GM12878 (cell line): ENCODE data around the gene GAS2L1. TPM values are rescaled to one million over a fixed set of nuclear protein-coding genes. Genes with fewer than 3 reads are reported as not detected.

ENCODE experiments used
- ATAC-seq: fragments of 200-7000 bp; cut with Tn5 transposase; 3 replicates; pipeline ENCODE4 v1.9.1; 2020; ENCODE audit warnings: mild to moderate bottlenecking, moderate library complexity
- BruUV-seq: library from RNA; stranded (reverse); fragments of 400-500 nt; replicated peaks from 2 replicates; lab custom pipeline; 2021; lab: Mats Ljungman, UMichigan
- CTCF ChIA-PET: fragments of 300-600 bp; sonication (Branson Sonifier 250); formaldehyde crosslinking; extraction: SDS; loops from one replicate; lab custom pipeline; 2021; ENCODE audit warnings: inconsistent platforms; lab: Yijun Ruan, JAX
- POLR2A ChIA-PET: fragments of 350-600 bp; formaldehyde crosslinking; extraction: SDS; loops from one replicate; lab custom pipeline; 2021; ENCODE audit warnings: inconsistent platforms; lab: Charles Lee
- RAD21 ChIA-PET: fragments of 300-600 bp; sonication (Branson Sonifier 250); formaldehyde crosslinking; loops from one replicate; lab custom pipeline; 2023; ENCODE audit warnings: antibody characterized with exemption; ENCODE audit not compliant: unreplicated experiment; lab: Charles Lee
- SMC1A ChIA-PET: fragments of 300-600 bp; sonication (Branson Sonifier 250); formaldehyde crosslinking; loops from one replicate; lab custom pipeline; 2023; ENCODE audit not compliant: unreplicated experiment, uncharacterized antibody; lab: Charles Lee
- DNase-seq: peaks from one replicate; pipeline ENCODE4 v3.0.0-alpha.2; 2011; ENCODE audit warnings: low read depth, low spot score
- FAIRE-seq: peaks from 3 replicates; lab custom pipeline; 2011; peaks lifted over from hg19 to GRCh38; lab: Jason Lieb, UNC
- H2AFZ ChIP-seq: 2 replicates; pipeline ENCODE4 v1.6.0; 2011; ENCODE audit warnings: low read depth, low read length, control low read depth; ENCODE audit not compliant: control insufficient read depth
- H3K27ac ChIP-seq: 2 replicates; pipeline ENCODE4 v1.5.1; 2011; ENCODE audit warnings: control low read depth; ENCODE audit not compliant: control insufficient read depth, insufficient read depth
- H3K27me3 ChIP-seq, 2 experiments: replicated peaks in 1 of 2; 2 replicates each; pipeline versions ENCODE4 v1.6.0 to v1.6.1; 2011; ENCODE audit warnings: low read length in 1 of 2; ENCODE audit not compliant: control insufficient read depth in 2 of 2, insufficient read depth in 2 of 2
- H3K36me3 ChIP-seq, 2 experiments: 2 replicates each; pipeline ENCODE4 v1.5.1; 2011; ENCODE audit warnings: low read length in 1 of 2; ENCODE audit not compliant: control insufficient read depth in 2 of 2, insufficient read depth in 2 of 2
- H3K4me1 ChIP-seq: 2 replicates; pipeline ENCODE4 v1.6.1; 2011; ENCODE audit warnings: mild to moderate bottlenecking, low read length, moderate library complexity, mixed read lengths; ENCODE audit not compliant: control insufficient read depth, insufficient read depth
- H3K4me2 ChIP-seq: 2 replicates; pipeline ENCODE4 v1.6.0; 2011; ENCODE audit warnings: control low read depth; ENCODE audit not compliant: control insufficient read depth, insufficient read depth
- H3K4me3 ChIP-seq: fragments of 200-600 bp; sonication (generic); 2 replicates; pipeline ENCODE4 v1.5.1; 2016
- H3K79me2 ChIP-seq: 2 replicates; pipeline ENCODE4 v1.6.0; 2011; ENCODE audit warnings: low read length; ENCODE audit not compliant: control insufficient read depth, insufficient read depth
- H3K9ac ChIP-seq: 2 replicates; pipeline ENCODE4 v1.8.0; 2011; ENCODE audit warnings: low read length, control low read depth, mixed read lengths; ENCODE audit not compliant: control insufficient read depth, insufficient read depth
- H3K9me3 ChIP-seq: replicated peaks from 3 replicates; pipeline ENCODE4 v1.5.1; 2011; ENCODE audit warnings: mild to moderate bottlenecking, low read length; ENCODE audit not compliant: control insufficient read depth, insufficient read depth
- H4K20me1 ChIP-seq: 2 replicates; pipeline ENCODE4 v1.6.0; 2011; ENCODE audit not compliant: control insufficient read depth, insufficient read depth
- LARP7 ChIP-seq: fragments of 450-650 bp; IDR thresholded peaks from 2 replicates; pipeline ENCODE4 v1.6.1; 2017; ENCODE audit warnings: mild to moderate bottlenecking
- WGBS: methylation state at CpG from one replicate; pipeline ENCODE4 v1.1.6; 2016; ENCODE audit warnings: low lambda C conversion rate; ENCODE audit not compliant: insufficient replicate concordance, insufficient coverage; ENCODE audit errors: missing lambda C conversion rate; 5-methylcytosine and 5-hydroxymethylcytosine counted together
- in situ Hi-C: fragments of 300-500 bp; cut with MboI; formaldehyde crosslinking; loops from 9 replicates; pipeline ENCODE4 v1.14.3; 2018; ENCODE audit warnings: mixed read lengths
- intact Hi-C: fragments of 100-400 bp; cut with micrococcal nuclease; formaldehyde crosslinking; loops from one replicate; pipeline ENCODE4 v1.14.2; 2022; ENCODE audit not compliant: unreplicated experiment
- microRNA-seq: library from miRNA; unstranded; fragments of <30 nt; microRNA quantifications from one replicate; pipeline ENCODE4, GENCODE V29; 2018
- polyA plus RNA-seq, 11 experiments: library from polyadenylated mRNA; depleted of rRNA in 4 of 11; unstranded in 6 of 11; stranded (reverse) in 5 of 11; fragments of >200 nt; fragmentation: Nextera tagmentation in 4 of 11; fragmentation: Illumina TruSeq in 1 of 11; extraction: Ambion mirVana in 4 of 11; extraction: Trizol in 1 of 11; gene quantifications; 1 replicate in 1 of 11; 2 replicates in 10 of 11; pipeline versions ENCODE4 v1.2.1 to v1.2.3, GENCODE V29; 2011 to 2016; ENCODE audit warnings: inconsistent platforms in 2 of 11, missing spikeins in 2 of 11, low read depth in 1 of 11
- small RNA-seq: library from RNA; depleted of rRNA; stranded (forward); fragments of <200 nt; gene quantifications from one replicate; pipeline ENCODE3, GENCODE V24; 2014
- total RNA-seq, 4 experiments: library from RNA; depleted of rRNA in 3 of 4; stranded (reverse); fragments of >200 nt in 3 of 4; fragmentation: Illumina TruSeq in 1 of 4; extraction: Trizol in 1 of 4; gene quantifications; 2 replicates each; pipeline versions ENCODE4 v1.2.1 to v1.2.3, GENCODE V29; 2013 to 2021
- TF ChIP-seq, protein P1 (sequence below), 3 experiments: IDR thresholded peaks in 2 of 3; conservative IDR thresholded peaks in 1 of 3; 2 replicates each; pipeline ENCODE4 v1.5.1; 2011; ENCODE audit warnings: low read depth in 3 of 3, low read length in 3 of 3, mild to moderate bottlenecking in 3 of 3, control low read depth in 2 of 3, moderate library complexity in 2 of 3, inconsistent platforms in 1 of 3, mixed read lengths in 1 of 3; ENCODE audit not compliant: control insufficient read depth in 2 of 3, insufficient read depth in 1 of 3; ENCODE audit errors: extremely low read depth in 1 of 3

Gene GAS2L1
- total and polyA plus RNA-seq, 10 of the 15 experiments (the other 5 are each of a cell fraction or from before 2014, with no cell fraction given) = 0.03 to 0.13 TPM; not detected in 8

DNA sequence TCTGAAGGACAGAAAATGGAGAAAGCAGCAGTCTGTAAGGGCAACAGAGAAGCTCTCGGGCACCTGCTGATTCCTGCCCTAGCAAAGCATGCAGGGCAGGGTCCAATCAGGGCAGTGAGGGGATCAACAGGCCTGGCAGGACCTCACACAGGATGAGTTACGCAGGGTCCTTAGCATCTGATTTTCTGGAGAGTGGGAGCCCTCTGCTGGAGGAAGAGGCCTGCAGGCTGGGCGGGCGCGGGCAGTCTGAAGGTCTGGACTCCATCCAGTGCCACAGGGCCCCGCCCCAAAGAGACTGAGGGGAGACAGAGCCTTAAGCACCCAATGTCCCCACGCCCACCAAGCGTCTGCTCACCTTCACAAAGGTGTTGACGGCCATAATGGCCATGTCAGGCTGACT, 53.0 kb downstream of the GAS2L1 start:
- no peak overlapping the region for H3K27ac ChIP-seq
- ChIA-PET CTCF (interaction anchor here (1.0 kb wide), 1 partner anchor 165 kb away, joined by 3 read pairs; no protein-coding TSS in a partner anchor), POLR2A (interaction anchor here (0.5 kb wide), 1 partner anchor 125 kb away, joined by 3 read pairs; no protein-coding TSS in a partner anchor), RAD21 (no interaction called here), SMC1A (no interaction called here)
- no peak overlapping the region for H3K4me3 ChIP-seq
- H4K20me1 ChIP-seq = no peaks in the 10 kb centered on the region
- DNase-seq (no peak), ATAC-seq (peak; percentile 31; the same call in 1 of the 3 replicates), FAIRE-seq (no peak)
- no peaks in the 10 kb centered on the region for H3K27me3 ChIP-seq
- intact Hi-C loops (no loop called here), in situ Hi-C loops (no loop called here)
- H3K36me3 ChIP-seq = peaks cover 29 to 30% of the 10 kb centered on the region in 2 experiments
- H3K4me1 ChIP-seq = peaks cover 8% of the 10 kb centered on the region
- H3K4me2 ChIP-seq = no peak overlapping the region
- no TSS peak for BruUV-seq
- no peak overlapping the region for H3K9ac ChIP-seq
- 93% methylated on average over 8 of the region's 9 CpGs for WGBS
- H2AFZ ChIP-seq = no peak overlapping the region
- TF ChIP-seq, protein P1, sequence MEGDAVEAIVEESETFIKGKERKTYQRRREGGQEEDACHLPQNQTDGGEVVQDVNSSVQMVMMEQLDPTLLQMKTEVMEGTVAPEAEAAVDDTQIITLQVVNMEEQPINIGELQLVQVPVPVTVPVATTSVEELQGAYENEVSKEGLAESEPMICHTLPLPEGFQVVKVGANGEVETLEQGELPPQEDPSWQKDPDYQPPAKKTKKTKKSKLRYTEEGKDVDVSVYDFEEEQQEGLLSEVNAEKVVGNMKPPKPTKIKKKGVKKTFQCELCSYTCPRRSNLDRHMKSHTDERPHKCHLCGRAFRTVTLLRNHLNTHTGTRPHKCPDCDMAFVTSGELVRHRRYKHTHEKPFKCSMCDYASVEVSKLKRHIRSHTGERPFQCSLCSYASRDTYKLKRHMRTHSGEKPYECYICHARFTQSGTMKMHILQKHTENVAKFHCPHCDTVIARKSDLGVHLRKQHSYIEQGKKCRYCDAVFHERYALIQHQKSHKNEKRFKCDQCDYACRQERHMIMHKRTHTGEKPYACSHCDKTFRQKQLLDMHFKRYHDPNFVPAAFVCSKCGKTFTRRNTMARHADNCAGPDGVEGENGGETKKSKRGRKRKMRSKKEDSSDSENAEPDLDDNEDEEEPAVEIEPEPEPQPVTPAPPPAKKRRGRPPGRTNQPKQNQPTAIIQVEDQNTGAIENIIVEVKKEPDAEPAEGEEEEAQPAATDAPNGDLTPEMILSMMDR (IDR thresholded peaks at IDR 0.05 in 2 of 3, conservative IDR thresholded peaks at IDR 0.05 in 1 of 3; ENCODE audit: control insufficient read depth in 2 of 3, extremely low read depth in 1 of 3, insufficient read depth in 1 of 3, low read depth in 3 of 3, low read length in 3 of 3) = peak in 2 of 3 experiments; percentile 22 to 28; a peak in 1 of 6 replicates
- TF ChIP-seq LARP7 = no peak
- H3K9me3 ChIP-seq = no peaks in the 10 kb centered on the region
- no peaks in the 10 kb centered on the region for H3K79me2 ChIP-seq

Small RNA genes within 50 kb of the gene (microRNA-seq; reads per million reads assigned to microRNA genes)
- gene MIR3653 = 11.3 reads per million, percentile 45 among the genes with 10 or more reads in this experiment

Small RNA genes within 50 kb of the gene (small RNA-seq; reads per million reads assigned to genes)
- not detected for gene MIR3653

Other genes starting within 250 kb of the GAS2L1 start
Only the 7 nearest of the 10 such genes appear.
- gene EMID1, start 100.8 kb upstream of the GAS2L1 start, total RNA-seq (2014; rRNA removed) = 12.0 and 19.4 TPM in 2 replicates
- 4.3 and 5.8 TPM in 2 replicates for gene EMID1, start 100.8 kb upstream of the GAS2L1 start, total RNA-seq (2014; rRNA removed; fragmentation: Illumina TruSeq; extraction: Trizol)
- gene EMID1, start 100.8 kb upstream of the GAS2L1 start, total RNA-seq (2021) = 17.5 and 18.3 TPM in 2 replicates
- 29.3 and 60.3 TPM in 2 replicates for gene EMID1, start 100.8 kb upstream of the GAS2L1 start, polyA plus RNA-seq (2011; rRNA removed)
- 0.54 and 2.3 TPM in 2 replicates for gene EMID1, start 100.8 kb upstream of the GAS2L1 start, polyA plus RNA-seq (2014; fragmentation: Illumina TruSeq; extraction: Trizol)
- 1 to 10 TPM; 1.2 to 2.3 TPM for gene EMID1, start 100.8 kb upstream of the GAS2L1 start, polyA plus RNA-seq (2014; fragmentation: Nextera tagmentation; extraction: Ambion mirVana)
- 20.7 and 23.8 TPM in 2 replicates for gene EMID1, start 100.8 kb upstream of the GAS2L1 start, polyA plus RNA-seq (2014; rRNA removed)
- 10 to 100 TPM in 1 of 2 experiments, 1 to 10 TPM in 1; 10.0 to 13.9 TPM for gene EMID1, start 100.8 kb upstream of the GAS2L1 start, polyA plus RNA-seq (2016; fragmentation: Nextera tagmentation; extraction: Ambion mirVana)
- gene RHBDD3, start 38.7 kb upstream of the GAS2L1 start, total RNA-seq (2014; rRNA removed) = 30.7 and 37.9 TPM in 2 replicates
- gene RHBDD3, start 38.7 kb upstream of the GAS2L1 start, total RNA-seq (2014; rRNA removed; fragmentation: Illumina TruSeq; extraction: Trizol) = 10.0 and 11.9 TPM in 2 replicates
- 23.1 and 28.4 TPM in 2 replicates for gene RHBDD3, start 38.7 kb upstream of the GAS2L1 start, total RNA-seq (2021)
- gene RHBDD3, start 38.7 kb upstream of the GAS2L1 start, polyA plus RNA-seq (2011; rRNA removed) = 3.8 and 8.6 TPM in 2 replicates
- 3.9 and 8.1 TPM in 2 replicates for gene RHBDD3, start 38.7 kb upstream of the GAS2L1 start, polyA plus RNA-seq (2014; fragmentation: Illumina TruSeq; extraction: Trizol)
- 1 to 10 TPM in 1 of 2 experiments, under 1 TPM in 1; 0.27 to 1.2 TPM for gene RHBDD3, start 38.7 kb upstream of the GAS2L1 start, polyA plus RNA-seq (2014; fragmentation: Nextera tagmentation; extraction: Ambion mirVana)
- gene RHBDD3, start 38.7 kb upstream of the GAS2L1 start, polyA plus RNA-seq (2014; rRNA removed) = 37.6 and 41.2 TPM in 2 replicates
- 10 to 100 TPM; 36.9 to 38.7 TPM for gene RHBDD3, start 38.7 kb upstream of the GAS2L1 start, polyA plus RNA-seq (2016; fragmentation: Nextera tagmentation; extraction: Ambion mirVana)
- 339 and 342 TPM in 2 replicates for gene EWSR1, start 38.4 kb upstream of the GAS2L1 start, total RNA-seq (2014; rRNA removed)
- 200 and 209 TPM in 2 replicates for gene EWSR1, start 38.4 kb upstream of the GAS2L1 start, total RNA-seq (2014; rRNA removed; fragmentation: Illumina TruSeq; extraction: Trizol)
- gene EWSR1, start 38.4 kb upstream of the GAS2L1 start, total RNA-seq (2021) = 307 and 325 TPM in 2 replicates
- 233 and 400 TPM in 2 replicates for gene EWSR1, start 38.4 kb upstream of the GAS2L1 start, polyA plus RNA-seq (2011; rRNA removed)
- gene EWSR1, start 38.4 kb upstream of the GAS2L1 start, polyA plus RNA-seq (2014; fragmentation: Illumina TruSeq; extraction: Trizol) = 430 and 480 TPM in 2 replicates
- 100 to 1,000 TPM; 130 to 180 TPM for gene EWSR1, start 38.4 kb upstream of the GAS2L1 start, polyA plus RNA-seq (2014; fragmentation: Nextera tagmentation; extraction: Ambion mirVana)
- gene EWSR1, start 38.4 kb upstream of the GAS2L1 start, polyA plus RNA-seq (2014; rRNA removed) = 369 and 388 TPM in 2 replicates
- gene EWSR1, start 38.4 kb upstream of the GAS2L1 start, polyA plus RNA-seq (2016; fragmentation: Nextera tagmentation; extraction: Ambion mirVana) = 100 to 1,000 TPM; 426 to 464 TPM
- gene RASL10A, start 9.0 kb downstream of the GAS2L1 start, total RNA-seq (2014; rRNA removed) = 0.27 TPM in 1 of 2 replicates, not detected in the other
- not detected in 2 replicates for gene RASL10A, start 9.0 kb downstream of the GAS2L1 start, total RNA-seq (2014; rRNA removed; fragmentation: Illumina TruSeq; extraction: Trizol)
- 0.32 and 0.46 TPM in 2 replicates for gene RASL10A, start 9.0 kb downstream of the GAS2L1 start, total RNA-seq (2021)
- 0.12 TPM in 1 of 2 replicates, not detected in the other for gene RASL10A, start 9.0 kb downstream of the GAS2L1 start, polyA plus RNA-seq (2011; rRNA removed)
- not detected in 2 replicates for gene RASL10A, start 9.0 kb downstream of the GAS2L1 start, polyA plus RNA-seq (2014; fragmentation: Illumina TruSeq; extraction: Trizol)
- gene RASL10A, start 9.0 kb downstream of the GAS2L1 start, polyA plus RNA-seq (2014; fragmentation: Nextera tagmentation; extraction: Ambion mirVana) = not detected
- not detected in 2 replicates for gene RASL10A, start 9.0 kb downstream of the GAS2L1 start, polyA plus RNA-seq (2014; rRNA removed)
- gene RASL10A, start 9.0 kb downstream of the GAS2L1 start, polyA plus RNA-seq (2016; fragmentation: Nextera tagmentation; extraction: Ambion mirVana) = under 1 TPM; 0.17 to 0.24 TPM
- gene AP1B1, start 81.9 kb downstream of the GAS2L1 start, total RNA-seq (2014; rRNA removed) = 73.0 and 90.1 TPM in 2 replicates
- gene AP1B1, start 81.9 kb downstream of the GAS2L1 start, total RNA-seq (2014; rRNA removed; fragmentation: Illumina TruSeq; extraction: Trizol) = 30.0 and 36.1 TPM in 2 replicates
- 87.6 and 91.5 TPM in 2 replicates for gene AP1B1, start 81.9 kb downstream of the GAS2L1 start, total RNA-seq (2021)
- gene AP1B1, start 81.9 kb downstream of the GAS2L1 start, polyA plus RNA-seq (2011; rRNA removed) = 32.2 and 59.4 TPM in 2 replicates
- gene AP1B1, start 81.9 kb downstream of the GAS2L1 start, polyA plus RNA-seq (2014; fragmentation: Illumina TruSeq; extraction: Trizol) = 21.4 and 56.1 TPM in 2 replicates
- gene AP1B1, start 81.9 kb downstream of the GAS2L1 start, polyA plus RNA-seq (2014; fragmentation: Nextera tagmentation; extraction: Ambion mirVana) = 1 to 10 TPM; 2.1 to 5.0 TPM
- gene AP1B1, start 81.9 kb downstream of the GAS2L1 start, polyA plus RNA-seq (2014; rRNA removed) = 54.9 and 66.6 TPM in 2 replicates
- gene AP1B1, start 81.9 kb downstream of the GAS2L1 start, polyA plus RNA-seq (2016; fragmentation: Nextera tagmentation; extraction: Ambion mirVana) = 10 to 100 TPM; 89.1 to 98.6 TPM
- gene RFPL1, start 131.9 kb downstream of the GAS2L1 start, total RNA-seq (2014; rRNA removed) = not detected in 2 replicates
- gene RFPL1, start 131.9 kb downstream of the GAS2L1 start, total RNA-seq (2014; rRNA removed; fragmentation: Illumina TruSeq; extraction: Trizol) = not detected in 2 replicates
- gene RFPL1, start 131.9 kb downstream of the GAS2L1 start, total RNA-seq (2021) = not detected in 2 replicates
- gene RFPL1, start 131.9 kb downstream of the GAS2L1 start, polyA plus RNA-seq (2011; rRNA removed) = not detected in 2 replicates
- not detected in 2 replicates for gene RFPL1, start 131.9 kb downstream of the GAS2L1 start, polyA plus RNA-seq (2014; fragmentation: Illumina TruSeq; extraction: Trizol)
- gene RFPL1, start 131.9 kb downstream of the GAS2L1 start, polyA plus RNA-seq (2014; fragmentation: Nextera tagmentation; extraction: Ambion mirVana) = under 1 TPM in 1 of 2 experiments, not detected in 1; 0.13 TPM
- gene RFPL1, start 131.9 kb downstream of the GAS2L1 start, polyA plus RNA-seq (2014; rRNA removed) = not detected in 2 replicates
- not detected for gene RFPL1, start 131.9 kb downstream of the GAS2L1 start, polyA plus RNA-seq (2016; fragmentation: Nextera tagmentation; extraction: Ambion mirVana)
- 0.06 TPM in 1 of 2 replicates, not detected in the other for gene NEFH, start 173.6 kb downstream of the GAS2L1 start, total RNA-seq (2014; rRNA removed)
- 0.09 and 0.14 TPM in 2 replicates for gene NEFH, start 173.6 kb downstream of the GAS2L1 start, total RNA-seq (2014; rRNA removed; fragmentation: Illumina TruSeq; extraction: Trizol)
- 0.11 and 0.13 TPM in 2 replicates for gene NEFH, start 173.6 kb downstream of the GAS2L1 start, total RNA-seq (2021)
- gene NEFH, start 173.6 kb downstream of the GAS2L1 start, polyA plus RNA-seq (2011; rRNA removed) = 0.07 and 0.10 TPM in 2 replicates
- 0.25 and 0.40 TPM in 2 replicates for gene NEFH, start 173.6 kb downstream of the GAS2L1 start, polyA plus RNA-seq (2014; fragmentation: Illumina TruSeq; extraction: Trizol)
- gene NEFH, start 173.6 kb downstream of the GAS2L1 start, polyA plus RNA-seq (2014; fragmentation: Nextera tagmentation; extraction: Ambion mirVana) = under 1 TPM; 0.02 to 0.03 TPM
- 0.05 and 0.23 TPM in 2 replicates for gene NEFH, start 173.6 kb downstream of the GAS2L1 start, polyA plus RNA-seq (2014; rRNA removed)
- under 1 TPM; 0.09 to 0.16 TPM for gene NEFH, start 173.6 kb downstream of the GAS2L1 start, polyA plus RNA-seq (2016; fragmentation: Nextera tagmentation; extraction: Ambion mirVana)